DOHH2 (cell line): Measurements from ENCODE around the gene CCDC177.

Experiments
- H3F3A ChIP-seq: fragments of 200-600 bp; sonication (generic), shearing (Covaris generic); 2 replicates; pipeline ENCODE4 v1.6.0; 2016; ENCODE audit warnings: antibody characterized with exemption, mild to moderate bottlenecking; ENCODE audit not compliant: control insufficient read depth, insufficient read depth
- H3K27ac ChIP-seq: fragments of 200-600 bp; sonication (generic); 2 replicates; pipeline ENCODE4 v1.5.1; 2014; ENCODE audit warnings: low read depth, mild to moderate bottlenecking, low read length, moderate library complexity
- H3K27me3 ChIP-seq: fragments of 200-600 bp; sonication (generic); 2 replicates; pipeline ENCODE4 v1.6.1; 2014; ENCODE audit warnings: mild to moderate bottlenecking, low read length, mixed read lengths; ENCODE audit not compliant: control insufficient read depth
- H3K36me3 ChIP-seq: fragments of 200-600 bp; sonication (generic); 2 replicates; pipeline ENCODE4 v1.6.1; 2014; ENCODE audit warnings: mild to moderate bottlenecking, low read length, moderate library complexity, mixed read lengths; ENCODE audit not compliant: control insufficient read depth
- H3K4me1 ChIP-seq: fragments of 200-600 bp; sonication (generic); 2 replicates; pipeline ENCODE4 v1.6.1; 2014; ENCODE audit warnings: mild to moderate bottlenecking, low read length, mixed read lengths; ENCODE audit not compliant: control insufficient read depth
- H3K4me2 ChIP-seq: fragments of 200-600 bp; sonication (generic); 2 replicates; pipeline ENCODE4 v1.6.0; 2014; ENCODE audit warnings: mild to moderate bottlenecking, low read length, moderate library complexity
- H3K4me3 ChIP-seq: fragments of 200-600 bp; sonication (generic); 2 replicates; pipeline ENCODE4 v1.5.1; 2014; ENCODE audit warnings: mild to moderate bottlenecking, low read length, mixed read lengths
- H3K79me2 ChIP-seq: fragments of 200-600 bp; sonication (generic); 2 replicates; pipeline ENCODE4 v1.6.1; 2014; ENCODE audit warnings: mild to moderate bottlenecking, low read length, mixed read lengths; ENCODE audit not compliant: control insufficient read depth
- H3K9me2 ChIP-seq: fragments of 200-600 bp; sonication (generic); replicated peaks from 2 replicates; pipeline ENCODE4 v1.6.1; 2014; ENCODE audit warnings: mild to moderate bottlenecking, low read length, mixed read lengths; ENCODE audit not compliant: control insufficient read depth
- H3K9me3 ChIP-seq: fragments of 200-600 bp; sonication (generic); 2 replicates; pipeline ENCODE4 v1.6.1; 2014; ENCODE audit warnings: antibody characterized with exemption, low read length, mixed read lengths; ENCODE audit not compliant: control insufficient read depth, insufficient read depth
- H4K20me1 ChIP-seq: fragments of 200-600 bp; sonication (generic); 2 replicates; pipeline ENCODE4 v1.6.0; 2014; ENCODE audit warnings: low read depth, mild to moderate bottlenecking, antibody characterized with exemption, low read length, moderate library complexity; ENCODE audit not compliant: control insufficient read depth, insufficient read depth
- EZH2phosphoT487 ChIP-seq: fragments of 200-600 bp; sonication (generic); IDR thresholded peaks from 2 replicates; pipeline ENCODE4 v1.6.1; 2017; ENCODE audit warnings: borderline replicate concordance, mild to moderate bottlenecking, antibody characterized with exemption, low read length, moderate library complexity, mixed read lengths
- TF ChIP-seq, protein P1 (sequence below): fragments of 200-600 bp; sonication (generic); IDR thresholded peaks from one replicate; pipeline ENCODE4 v1.5.1; 2014; ENCODE audit warnings: antibody characterized with exemption, mild to moderate bottlenecking, low read depth, low read length; ENCODE audit not compliant: poor library complexity, severe bottlenecking

CCDC177 gene

DNA sequence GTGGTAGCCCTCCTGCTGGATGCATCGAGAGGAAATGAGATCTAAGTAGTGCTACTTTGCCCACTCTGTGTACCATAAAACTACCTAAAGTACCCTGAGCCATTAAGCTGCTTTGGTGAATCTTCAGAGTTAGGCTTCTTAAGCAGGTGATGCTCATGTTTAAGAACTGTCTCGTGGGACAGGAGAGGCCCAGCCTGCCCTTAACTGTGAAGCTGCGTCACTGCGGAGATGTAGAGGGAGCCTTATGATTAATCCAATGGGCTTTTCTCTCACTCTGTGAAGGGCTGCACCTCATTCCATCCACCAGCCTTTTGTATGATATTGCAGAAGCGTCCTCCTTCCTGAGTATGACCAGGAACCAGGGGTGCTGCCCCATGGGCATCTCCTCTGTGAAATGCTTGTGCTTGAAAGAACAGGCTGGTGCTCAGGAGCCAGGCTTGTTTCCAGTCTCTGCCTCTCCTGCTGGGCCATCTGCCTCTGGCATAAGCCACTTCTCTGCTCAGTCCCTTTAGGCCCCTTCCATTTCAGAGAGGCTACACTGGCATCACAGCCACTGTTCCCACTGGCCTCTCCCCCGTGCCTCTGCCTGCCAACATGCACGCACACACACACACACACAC, 6.8 kb upstream of the CCDC177 start:
- Histone ChIP-seq H3K9me3 (no peaks in the 10 kb centered on the region), H3K79me2 (no peaks in the 10 kb centered on the region), H3K4me2 (peak overlapping the region; percentile 29), H3K4me1 (peaks cover 15% of the 10 kb centered on the region), H3K4me3 (no peak overlapping the region), H3K9me2 (no peaks in the 10 kb centered on the region), H3K36me3 (no peaks in the 10 kb centered on the region), H4K20me1 (no peaks in the 10 kb centered on the region), H3K27ac (no peak overlapping the region), H3F3A (peaks cover 4% of the 10 kb centered on the region; the same call in 1 of the 2 replicates), H3K27me3 (peaks cover 5% of the 10 kb centered on the region; the same call in 1 of the 2 replicates)
- TF ChIP-seq, protein P1, sequence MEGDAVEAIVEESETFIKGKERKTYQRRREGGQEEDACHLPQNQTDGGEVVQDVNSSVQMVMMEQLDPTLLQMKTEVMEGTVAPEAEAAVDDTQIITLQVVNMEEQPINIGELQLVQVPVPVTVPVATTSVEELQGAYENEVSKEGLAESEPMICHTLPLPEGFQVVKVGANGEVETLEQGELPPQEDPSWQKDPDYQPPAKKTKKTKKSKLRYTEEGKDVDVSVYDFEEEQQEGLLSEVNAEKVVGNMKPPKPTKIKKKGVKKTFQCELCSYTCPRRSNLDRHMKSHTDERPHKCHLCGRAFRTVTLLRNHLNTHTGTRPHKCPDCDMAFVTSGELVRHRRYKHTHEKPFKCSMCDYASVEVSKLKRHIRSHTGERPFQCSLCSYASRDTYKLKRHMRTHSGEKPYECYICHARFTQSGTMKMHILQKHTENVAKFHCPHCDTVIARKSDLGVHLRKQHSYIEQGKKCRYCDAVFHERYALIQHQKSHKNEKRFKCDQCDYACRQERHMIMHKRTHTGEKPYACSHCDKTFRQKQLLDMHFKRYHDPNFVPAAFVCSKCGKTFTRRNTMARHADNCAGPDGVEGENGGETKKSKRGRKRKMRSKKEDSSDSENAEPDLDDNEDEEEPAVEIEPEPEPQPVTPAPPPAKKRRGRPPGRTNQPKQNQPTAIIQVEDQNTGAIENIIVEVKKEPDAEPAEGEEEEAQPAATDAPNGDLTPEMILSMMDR: no peak
- TF ChIP-seq EZH2phosphoT487: no peak

- Histone ChIP-seq H4K20me1 (no peaks in the 10 kb centered on the region), H3F3A (peaks cover 4% of the 10 kb centered on the region; the same call in 1 of the 2 replicates), H3K36me3 (no peaks in the 10 kb centered on the region), H3K27me3 (peaks cover 12% of the 10 kb centered on the region; the same call in 1 of the 2 replicates), H3K4me1 (peaks cover 15% of the 10 kb centered on the region), H3K9me3 (no peaks in the 10 kb centered on the region), H3K79me2 (no peaks in the 10 kb centered on the region), H3K27ac (no peak overlapping the region), H3K9me2 (no peaks in the 10 kb centered on the region), H3K4me2 (no peak overlapping the region), H3K4me3 (no peak overlapping the region)
- TF ChIP-seq, protein P1: peak; percentile 63
- no peak for TF ChIP-seq EZH2phosphoT487
Measured at GRCh38 chr14:69580009-69580577, 5.4 kb upstream of the CCDC177 start.

DNA sequence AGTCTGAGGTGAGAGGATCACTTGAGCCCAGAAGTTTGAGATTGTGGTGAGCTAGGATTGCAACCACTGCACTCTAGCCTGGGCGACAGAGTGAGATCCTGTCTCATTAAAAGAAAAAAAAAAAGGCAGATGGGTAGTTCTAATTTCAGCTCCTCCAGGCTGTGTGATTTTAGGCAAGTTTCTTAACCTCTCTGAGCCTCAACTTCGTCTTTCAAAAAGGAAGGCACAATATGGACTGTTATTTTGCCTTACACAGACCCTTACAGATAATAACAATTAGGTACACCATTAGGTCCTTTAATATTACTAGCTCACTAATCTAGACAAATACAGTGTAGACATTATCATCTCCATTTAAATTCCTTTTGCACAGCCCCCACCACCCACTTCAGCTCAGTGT, 4.8 kb upstream of the CCDC177 start:
- no peaks in the 10 kb centered on the region for H3K9me3 ChIP-seq
- H3K9me2 ChIP-seq: no peaks in the 10 kb centered on the region
- no peaks in the 10 kb centered on the region for H3K79me2 ChIP-seq
- TF ChIP-seq, protein P1: no peak
- no peak for TF ChIP-seq EZH2phosphoT487
- no peaks in the 10 kb centered on the region for H4K20me1 ChIP-seq
- H3K27ac ChIP-seq: no peak overlapping the region
- peaks cover 16% of the 10 kb centered on the region for H3K27me3 ChIP-seq
- H3K36me3 ChIP-seq: no peaks in the 10 kb centered on the region
- no peak overlapping the region for H3K4me2 ChIP-seq
- peaks cover 4% of the 10 kb centered on the region; the same call in 1 of the 2 replicates for H3F3A ChIP-seq
- H3K4me3 ChIP-seq: no peak overlapping the region
- peaks cover 17% of the 10 kb centered on the region for H3K4me1 ChIP-seq
